Measurements from ENCODE around the gene RNASET2. TPM values are rescaled to one million over a fixed set of nuclear protein-coding genes. Genes with fewer than 3 reads are reported as not detected.

RNASET2 gene
- total RNA-seq, 2 donors from 2014 or later: 87.1 to 126 TPM

GRCh38 chr6:166957805-166958076 is 1.4 kb upstream of the RNASET2 start:
- H3K36me3 ChIP-seq: no peaks in the 10 kb centered on the region
- H3K27ac ChIP-seq: peak overlapping the region; percentile 95
- peak overlapping the region; percentile 96 for H3K4me3 ChIP-seq
- peak overlapping the region in 1 of 2 donors; percentile 97 for H3K9ac ChIP-seq (ENCODE audit: low read depth in 2 of 2, low read length in 2 of 2)
- H3K4me1 ChIP-seq: peaks cover 13% of the 10 kb centered on the region
- no peaks in the 10 kb centered on the region for H3K27me3 ChIP-seq
- intact Hi-C loops (cut with DNase I): loop anchor here (5.0 kb wide), 1 partner anchor 40 kb away; the partner anchor contains the start of gene CEP43
- no peaks in the 10 kb centered on the region for H3K9me3 ChIP-seq
- DNase-seq: no peak
- no peak for TF ChIP-seq CTCF (IDR thresholded peaks at IDR 0.05)

GRCh38 chr6:166957087-166957804 is 896 bp upstream of the RNASET2 start:
- H3K4me1 ChIP-seq: peaks cover 13% of the 10 kb centered on the region
- H3K27ac ChIP-seq: peak overlapping the region; percentile 95
- peak overlapping the region; percentile 96 for H3K4me3 ChIP-seq
- H3K36me3 ChIP-seq: no peaks in the 10 kb centered on the region
- H3K9ac ChIP-seq (ENCODE audit: low read depth in 2 of 2, low read length in 2 of 2): peak overlapping the region; percentile 79 to 97
- H3K27me3 ChIP-seq: no peaks in the 10 kb centered on the region
- no peak for TF ChIP-seq CTCF (IDR thresholded peaks at IDR 0.05)
- intact Hi-C loops (cut with DNase I): loop anchor here (5.0 kb wide), 1 partner anchor 40 kb away; the partner anchor contains the start of gene CEP43
- DNase-seq: peak; percentile 76
- H3K9me3 ChIP-seq: no peaks in the 10 kb centered on the region

- Histone ChIP-seq H3K9ac (ENCODE audit: low read depth in 2 of 2, low read length in 2 of 2) (peak overlapping the region; percentile 79 to 97), H3K36me3 (no peaks in the 10 kb centered on the region), H3K27ac (peak overlapping the region; percentile 95), H3K9me3 (no peaks in the 10 kb centered on the region), H3K4me1 (peaks cover 13% of the 10 kb centered on the region), H3K27me3 (no peaks in the 10 kb centered on the region), H3K4me3 (peak overlapping the region; percentile 96)
- intact Hi-C loops (cut with DNase I): loop anchor here (5.0 kb wide), 1 partner anchor 41 kb away; the partner anchor contains the start of gene CEP43
- no peak for DNase-seq
- TF ChIP-seq CTCF (IDR thresholded peaks at IDR 0.05): no peak
Measured at GRCh38 chr6:166955865-166956443, 396 bp downstream of the RNASET2 start.

- intact Hi-C loops (cut with DNase I): loop anchor here (5.0 kb wide), 1 partner anchor 42 kb away; the partner anchor contains the start of gene CEP43
- no peaks in the 10 kb centered on the region for H3K27me3 ChIP-seq
- TF ChIP-seq CTCF (IDR thresholded peaks at IDR 0.05): no peak
- peaks cover 13% of the 10 kb centered on the region for H3K4me1 ChIP-seq
- peak overlapping the region; percentile 96 for H3K4me3 ChIP-seq
- peak; percentile 54 for DNase-seq
- peak overlapping the region; percentile 79 to 97 for H3K9ac ChIP-seq (ENCODE audit: low read depth in 2 of 2, low read length in 2 of 2)
- peak overlapping the region; percentile 95 for H3K27ac ChIP-seq
- no peaks in the 10 kb centered on the region for H3K9me3 ChIP-seq
- H3K36me3 ChIP-seq: no peaks in the 10 kb centered on the region
Measured at GRCh38 chr6:166955121-166955864, 1.1 kb downstream of the RNASET2 start.

GRCh38 chr6:166954118-166954713 is 2.1 kb downstream of the RNASET2 start:
- no peak overlapping the region for H3K27ac ChIP-seq
- peaks cover 13% of the 10 kb centered on the region for H3K4me1 ChIP-seq
- H3K4me3 ChIP-seq: no peak overlapping the region
- no peak for TF ChIP-seq CTCF (IDR thresholded peaks at IDR 0.05)
- no peaks in the 10 kb centered on the region for H3K36me3 ChIP-seq
- no peaks in the 10 kb centered on the region for H3K27me3 ChIP-seq
- H3K9ac ChIP-seq (ENCODE audit: low read depth in 2 of 2, low read length in 2 of 2): no peak overlapping the region
- no peaks in the 10 kb centered on the region for H3K9me3 ChIP-seq
- peak; percentile 39 for DNase-seq
- intact Hi-C loops (cut with DNase I): no loop called here
